HG03457 (cell line): ENCODE results near the gene GMDS.

Experiments
- ATAC-seq: cut with Tn5 transposase; IDR thresholded peaks from one replicate; pipeline ENCODE4 v1.9.1; 2021; ENCODE audit warnings: moderate number of reproducible peaks; ENCODE audit not compliant: unreplicated experiment

The GMDS gene

DNA sequence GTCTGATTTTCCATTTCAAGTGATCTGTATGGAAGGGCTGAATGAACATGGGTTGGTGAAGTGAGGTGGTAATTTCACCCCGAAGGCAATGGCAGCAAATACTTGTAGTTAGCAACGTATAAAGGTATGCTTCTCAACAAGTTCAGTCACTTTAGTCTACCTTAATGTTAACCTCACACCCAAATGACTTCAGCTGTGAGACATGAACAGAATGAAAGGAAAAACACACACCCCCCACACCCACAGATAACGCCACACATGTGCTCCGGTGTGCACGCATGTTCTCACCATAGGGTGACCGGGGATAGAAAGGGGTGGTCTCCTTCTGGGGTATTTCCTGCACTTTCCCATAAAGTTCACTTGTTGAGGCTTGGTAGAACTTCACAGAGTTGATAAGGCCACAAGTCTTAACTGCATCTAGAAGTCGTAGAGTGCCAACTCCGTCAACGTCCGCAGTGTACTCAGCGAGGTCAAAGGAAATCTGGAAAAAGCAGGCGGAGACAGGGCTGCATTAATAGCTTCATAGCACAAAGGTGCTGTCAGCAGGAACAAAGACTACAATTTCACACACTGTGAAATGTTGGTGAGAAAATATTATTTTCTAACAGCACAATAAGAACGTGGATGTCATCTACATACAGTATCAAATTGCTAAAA, 284.8 kb downstream of the GMDS start:
- no peak for ATAC-seq

DNA sequence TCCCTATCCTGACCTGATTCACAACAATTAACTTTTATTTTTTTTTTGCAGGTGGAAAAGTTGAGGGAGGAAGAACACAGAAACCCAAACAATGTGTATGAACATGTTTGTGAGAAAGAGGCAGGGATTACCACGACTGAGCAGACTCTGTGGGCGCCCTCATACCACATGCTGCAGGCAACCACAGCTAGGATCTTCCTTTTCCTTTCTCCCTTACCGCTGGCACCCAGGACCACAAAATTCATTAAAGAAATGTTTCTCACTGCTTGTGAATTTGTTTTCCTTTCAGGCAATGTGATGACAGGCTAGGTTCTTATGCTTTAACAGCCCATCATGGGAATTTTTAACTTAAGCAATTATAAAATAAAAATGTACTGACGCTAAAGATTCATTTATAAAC, 287.1 kb downstream of the GMDS start:
- no peak for ATAC-seq

GRCh38 chr6:1957746-1958145, 287.7 kb downstream of the GMDS start:
- no peak for ATAC-seq

DNA sequence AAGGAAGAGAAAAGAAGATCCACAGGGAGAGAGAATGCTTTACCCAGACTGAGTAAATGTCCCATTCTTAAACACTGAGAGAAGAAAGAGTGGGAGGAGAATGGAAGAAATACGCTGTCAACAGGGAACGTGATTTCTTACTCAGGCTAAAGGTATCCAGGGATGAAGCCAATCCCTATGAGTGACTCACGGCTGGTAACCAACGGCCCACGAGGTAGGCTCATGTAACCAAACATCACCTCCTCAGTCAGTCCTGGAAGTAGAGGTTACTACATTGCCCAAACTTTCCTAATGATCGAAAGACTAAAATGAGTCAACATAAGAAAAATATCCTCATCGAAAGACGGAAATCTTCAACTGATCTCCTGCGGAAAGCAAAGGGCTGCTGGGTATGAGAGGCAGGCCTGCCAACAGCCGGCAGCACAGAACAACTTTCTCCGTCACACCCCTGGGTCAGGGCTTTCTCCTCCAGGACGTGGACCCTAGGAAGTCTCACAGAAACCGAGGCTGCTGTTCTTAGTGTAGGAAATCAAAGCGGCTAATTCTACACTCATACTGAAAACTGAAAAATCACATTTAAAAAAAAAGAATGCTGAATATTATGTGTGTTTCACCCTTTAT, 292.6 kb downstream of the GMDS start:
- no peak for ATAC-seq

- ATAC-seq: no peak
Observed at GRCh38 chr6:1950631-1951030, 294.8 kb downstream of the GMDS start.

GRCh38 chr6:1949538-1949937, 295.9 kb downstream of the GMDS start:
- ATAC-seq: no peak

- no peak for ATAC-seq
Observed at GRCh38 chr6:1947922-1948321, 297.5 kb downstream of the GMDS start.

DNA sequence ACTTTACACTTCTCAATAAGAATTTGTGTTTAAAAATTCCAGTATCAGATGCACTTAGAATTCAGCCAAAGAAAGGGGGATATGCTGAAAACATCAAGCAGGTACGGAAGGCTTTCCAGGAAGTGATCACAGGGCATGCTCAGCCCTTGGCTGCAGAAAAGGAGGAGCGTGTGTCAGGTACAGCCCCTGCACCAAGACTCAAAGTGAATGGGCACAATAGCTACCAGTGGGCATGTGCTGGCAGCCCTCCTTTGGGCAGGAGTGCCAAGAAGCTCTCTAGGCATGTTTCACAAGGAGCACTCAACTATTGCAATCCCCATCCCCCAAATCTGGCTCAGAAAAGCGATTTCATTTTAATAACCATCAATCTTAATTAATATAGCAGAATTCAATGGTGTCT, 298.8 kb downstream of the GMDS start:
- no peak for ATAC-seq

DNA sequence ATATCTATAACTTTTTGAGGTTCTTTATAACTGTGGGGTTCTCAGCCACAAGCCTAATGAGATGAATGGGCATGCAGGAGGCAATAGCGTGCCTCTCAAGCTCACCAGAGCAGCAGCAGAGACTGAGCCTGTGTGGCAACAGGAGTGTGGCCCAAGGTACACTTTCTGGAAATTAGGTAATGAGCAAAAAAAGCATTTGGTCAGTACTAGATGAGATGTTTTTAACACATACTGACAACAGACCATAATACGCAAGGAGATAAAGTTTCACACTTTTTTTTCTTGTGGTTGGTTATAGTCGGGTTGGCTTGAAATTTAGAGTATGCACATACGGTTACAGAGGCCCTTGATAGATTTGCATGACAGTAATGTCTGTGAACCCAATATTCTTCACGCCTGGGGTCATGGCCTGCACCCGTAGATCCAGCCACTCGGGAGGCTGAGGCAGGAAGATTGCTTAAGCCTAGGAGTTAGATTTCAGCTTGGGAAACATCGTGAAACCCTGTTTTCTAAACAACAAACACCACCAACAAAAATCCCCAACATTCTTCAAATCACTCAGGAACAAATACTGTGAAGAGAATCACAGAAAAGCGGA, 300.1 kb downstream of the GMDS start:
- no peak for ATAC-seq

DNA sequence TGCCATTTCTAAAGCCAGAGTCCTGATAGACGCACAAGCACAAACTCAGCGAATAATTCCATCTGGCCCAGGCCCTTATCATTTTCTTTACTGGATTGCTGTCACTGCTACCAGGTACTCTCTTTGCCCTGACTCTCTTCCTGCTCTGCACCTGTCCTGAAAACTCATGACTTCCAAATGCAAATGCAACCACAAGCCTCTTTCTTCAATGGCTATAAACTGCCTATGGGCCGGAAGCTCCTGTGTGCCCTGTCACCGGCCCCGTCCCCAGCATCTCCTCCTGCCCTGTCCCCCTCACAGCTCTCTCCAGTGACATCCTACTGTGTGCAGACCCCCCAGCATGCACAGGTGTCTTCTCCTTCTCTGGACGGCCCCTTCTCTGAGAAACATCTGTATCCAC, 302.6 kb downstream of the GMDS start:
- no peak for ATAC-seq

GRCh38 chr6:1941534-1941933, 303.9 kb downstream of the GMDS start:
- no peak for ATAC-seq

DNA sequence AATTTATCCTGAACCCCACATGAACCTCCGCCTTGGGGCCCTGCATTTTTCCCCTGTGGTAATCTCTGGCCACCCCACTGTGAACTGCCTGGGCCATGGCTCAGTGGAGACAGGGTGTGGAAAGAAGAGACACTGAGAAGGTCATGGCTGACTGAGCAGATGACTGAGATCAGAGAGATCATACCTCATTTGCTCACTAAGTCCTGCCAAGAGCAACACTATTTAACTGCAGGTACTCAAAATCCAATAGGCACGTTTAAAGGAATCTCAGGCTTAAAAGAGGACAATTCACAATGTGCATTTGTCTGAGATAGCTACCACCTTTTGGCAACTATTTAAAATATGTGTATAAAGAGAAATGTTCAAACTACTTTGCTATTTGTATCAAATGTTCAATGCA, 305.0 kb downstream of the GMDS start:
- ATAC-seq: no peak

DNA sequence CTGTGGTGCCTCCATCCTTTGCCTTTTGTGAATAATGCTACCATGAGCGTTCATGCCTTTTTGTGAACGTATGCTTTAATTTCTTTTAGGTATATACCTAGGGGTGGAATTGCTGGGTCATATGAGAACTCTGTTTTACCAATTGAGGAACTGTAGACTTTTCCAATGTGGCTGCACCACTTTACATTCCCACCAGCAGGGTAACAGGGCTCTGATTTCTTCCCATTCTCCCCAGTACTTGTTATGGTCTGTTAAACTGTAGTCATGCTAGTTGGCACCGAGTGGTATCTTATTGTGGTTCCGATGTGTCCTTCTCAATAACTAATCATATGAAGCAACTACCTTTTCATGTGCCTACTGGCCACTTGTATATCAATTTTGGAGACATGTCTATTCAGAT, 312.1 kb downstream of the GMDS start:
- ATAC-seq: no peak

DNA sequence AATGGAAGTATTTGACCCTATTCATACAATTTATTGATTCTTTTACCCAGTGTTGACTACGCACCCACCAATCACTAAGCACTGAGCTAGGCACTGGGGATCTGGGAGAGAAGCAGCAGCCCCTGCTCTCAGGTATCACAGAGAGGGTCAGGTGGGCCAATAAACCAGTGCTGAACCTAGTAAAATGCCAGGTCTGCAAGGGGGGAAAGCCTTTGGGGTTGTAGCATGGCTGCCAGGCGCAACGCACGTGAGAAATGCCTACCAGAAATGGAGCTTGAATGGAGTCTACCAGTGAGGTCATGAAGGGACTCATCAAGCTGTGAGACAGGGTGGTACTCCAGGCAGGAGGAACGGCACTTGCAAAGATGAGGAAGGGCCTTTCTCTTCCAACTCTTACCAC, 313.6 kb downstream of the GMDS start:
- no peak for ATAC-seq

GRCh38 chr6:1930356-1930755, 315.0 kb downstream of the GMDS start:
- no peak for ATAC-seq

GRCh38 chr6:1929931-1930330, 315.5 kb downstream of the GMDS start:
- no peak for ATAC-seq

DNA sequence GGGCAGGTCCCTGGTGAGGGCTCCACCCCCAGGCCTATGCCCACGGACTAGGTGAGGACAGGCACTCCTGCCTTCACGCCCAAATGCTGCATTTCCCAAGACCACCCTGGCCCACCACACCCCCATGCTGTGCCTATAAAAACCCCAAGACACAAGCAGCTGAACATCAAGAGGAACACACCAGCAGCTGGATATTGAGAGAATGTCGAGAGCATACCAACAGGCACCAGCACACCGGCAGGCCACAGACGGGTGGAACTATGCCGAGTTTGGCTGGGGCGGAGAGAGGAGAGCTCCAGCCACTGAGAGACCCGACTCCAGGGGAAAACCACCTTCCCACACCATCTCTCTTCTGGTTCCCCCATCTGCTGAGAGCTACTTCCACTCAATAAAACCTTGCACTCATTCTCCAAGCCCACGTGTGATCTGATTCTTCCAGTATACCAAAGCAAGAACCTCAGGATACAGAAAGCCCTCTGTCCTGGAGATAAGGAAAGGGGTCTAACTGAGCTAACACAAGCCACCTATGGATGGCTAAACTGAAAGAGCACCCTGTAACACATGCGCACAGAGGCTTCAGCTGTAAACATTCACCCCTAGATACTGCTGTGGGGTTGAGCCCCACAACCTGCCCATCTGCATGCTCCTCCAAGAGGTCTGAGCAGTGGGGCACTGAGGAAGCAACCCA, 319.5 kb downstream of the GMDS start:
- no peak for ATAC-seq

- ATAC-seq: no peak
Observed at GRCh38 chr6:1923449-1923848, 322.0 kb downstream of the GMDS start.

DNA sequence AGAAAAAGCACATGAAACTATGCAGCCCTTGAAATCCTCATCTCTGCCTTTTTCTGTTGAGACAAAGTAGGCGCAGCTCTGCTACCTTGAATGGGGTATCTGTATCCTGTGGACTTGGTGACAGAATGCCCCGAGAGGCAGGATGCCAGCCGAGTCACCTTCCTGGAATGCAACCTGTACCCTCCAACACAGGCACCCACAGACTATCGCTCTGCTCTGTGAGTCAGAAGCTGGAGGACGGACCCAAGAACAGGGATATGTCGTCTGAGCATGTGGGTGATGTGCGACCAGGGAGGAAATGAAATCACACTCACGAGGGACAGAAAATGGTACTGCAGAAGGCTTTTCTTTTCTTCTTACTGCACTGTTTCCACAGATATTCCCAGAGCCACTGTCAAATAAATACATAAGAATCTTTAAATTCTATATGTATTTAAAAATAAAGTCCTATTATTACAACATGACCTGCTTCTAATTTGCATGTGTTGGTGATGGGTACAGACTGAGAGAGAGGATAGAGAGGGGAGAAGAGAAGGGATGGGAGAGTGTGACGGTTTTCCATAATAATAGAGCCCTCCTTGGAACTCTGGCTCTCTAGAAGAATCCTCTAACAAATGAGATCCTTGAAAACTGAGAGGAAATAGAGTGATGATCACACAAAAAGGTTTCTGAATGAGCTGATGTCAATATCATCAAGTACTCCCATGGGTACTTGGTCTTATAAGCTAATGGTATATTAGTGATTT, 327.6 kb downstream of the GMDS start:
- no peak for ATAC-seq

- no peak for ATAC-seq
Observed at GRCh38 chr6:1916334-1917070, 328.9 kb downstream of the GMDS start.

- no peak for ATAC-seq
Observed at GRCh38 chr6:1915226-1915625, 330.2 kb downstream of the GMDS start.
